Body of pancreas (tissue), 4 donors: Measurements from ENCODE around the gene CCDC146. TPM values are rescaled to one million over a fixed set of nuclear protein-coding genes. Genes with fewer than 3 reads are reported as not detected.

Experiments used
- ATAC-seq: fragments of 150-250 bp; one replicate; pipeline ENCODE4 v1.9.1; 2016
- DNase-seq, 4 donors: peaks; one replicate each; pipeline ENCODE4 v3.0.0-alpha.2; 2019
- H3K27ac ChIP-seq, 4 donors: fragments of 200-600 bp; sonication (generic); 1 replicate in 3 of 4; 2 replicates in 1 of 4; pipeline versions ENCODE4 v1.5.1 to v1.6.1; 2016 to 2019; ENCODE audit warnings: mild to moderate bottlenecking in 1 of 4, mixed read lengths in 1 of 4, moderate library complexity in 1 of 4
- H3K27me3 ChIP-seq, 2 donors: fragments of 200-600 bp; sonication (generic); one replicate each; pipeline ENCODE4 v1.6.0; 2016; ENCODE audit warnings: mild to moderate bottlenecking in 1 of 2
- H3K36me3 ChIP-seq, 2 donors: fragments of 200-600 bp; sonication (generic); replicated peaks in 1 of 2; 2 replicates each; pipeline ENCODE4 v1.5.1; 2016; ENCODE audit warnings: low read depth in 2 of 2; ENCODE audit not compliant: insufficient read depth in 1 of 2
- H3K4me1 ChIP-seq: fragments of 200-600 bp; sonication (generic); one replicate; pipeline ENCODE4 v1.6.0; 2016
- H3K4me3 ChIP-seq, 2 donors: fragments of 200-600 bp; sonication (generic); 1 replicate in 1 of 2; 2 replicates in 1 of 2; pipeline ENCODE4 v1.5.1; 2016 to 2019
- H3K9me3 ChIP-seq, 3 donors: fragments of 200-600 bp; sonication (generic); 1 replicate in 2 of 3; 2 replicates in 1 of 3; pipeline ENCODE4 v1.5.1; 2016
- CTCF ChIP-seq, 7 experiments: fragments of 450-650 bp in 4 of 7; fragments of 200-600 bp in 3 of 7; sonication (generic) in 3 of 7; IDR thresholded peaks; one replicate each; pipeline ENCODE4 v1.5.1; 2016 to 2019; ENCODE audit warnings: antibody characterized with exemption in 7 of 7
- POLR2A ChIP-seq, 3 donors: fragments of 450-650 bp; IDR thresholded peaks; one replicate each; pipeline ENCODE4 v1.6.1; 2016; ENCODE audit warnings: antibody characterized with exemption in 3 of 3, mild to moderate bottlenecking in 2 of 3
- whole genome bisulfite sequencing, 2 donors: methylation state at CpG; one replicate each; pipeline ENCODE4 v1.1.5; 2017; 5-methylcytosine and 5-hydroxymethylcytosine counted together
- intact Hi-C: fragments of 100-400 bp; cut with DNase I; formaldehyde crosslinking; loops from one replicate; pipeline ENCODE4 v1.15.1; 2023
- total RNA-seq, 2 donors: library from RNA; depleted of rRNA; stranded (reverse); fragments of >200 nt; gene quantifications; one replicate each; pipeline ENCODE4 v1.1.0, GENCODE V29; 2016

The CCDC146 gene
- total RNA-seq, 2 donors from 2014 or later = 3.3 to 7.5 TPM

- DNase-seq (no peak), ATAC-seq (no peak)
- intact Hi-C loops = no loop called here
- no peaks in the 10 kb centered on the region for H3K36me3 ChIP-seq
- no peak overlapping the region for H3K4me3 ChIP-seq
- no peaks in the 10 kb centered on the region for H3K9me3 ChIP-seq
- no peaks in the 10 kb centered on the region for H3K4me1 ChIP-seq
- TF ChIP-seq CTCF (IDR thresholded peaks at IDR 0.05) (no peak), POLR2A (IDR thresholded peaks at IDR 0.05) (no peak)
- no peaks in the 10 kb centered on the region for H3K27me3 ChIP-seq
- no peak overlapping the region for H3K27ac ChIP-seq
- 59 to 83% methylated on average over 7 of the region's 7 CpGs for WGBS, 2 donors
Observed at GRCh38 chr7:77288676-77289320, 166.4 kb downstream of the CCDC146 start.

- 96 to 97% methylated on average over 3 of the region's 3 CpGs for WGBS, 2 donors
- H3K36me3 ChIP-seq = no peaks in the 10 kb centered on the region
Observed at GRCh38 chr7:77289387-77289786, 167.0 kb downstream of the CCDC146 start.

GRCh38 chr7:77290425-77290824, 168.0 kb downstream of the CCDC146 start:
- Histone ChIP-seq H3K27me3 (no peaks in the 10 kb centered on the region), H3K4me3 (no peak overlapping the region), H3K4me1 (no peaks in the 10 kb centered on the region), H3K36me3 (no peaks in the 10 kb centered on the region), H3K9me3 (no peaks in the 10 kb centered on the region), H3K27ac (no peak overlapping the region)
- intact Hi-C loops = no loop called here
- no peak for ATAC-seq
- DNase-seq = no peak
- no peak for TF ChIP-seq CTCF (IDR thresholded peaks at IDR 0.05)
- TF ChIP-seq POLR2A (IDR thresholded peaks at IDR 0.05) = no peak

More at GRCh38 chr7:77289387-77289786, 167.0 kb downstream of the CCDC146 start:
- H3K9me3 ChIP-seq = no peaks in the 10 kb centered on the region
- ATAC-seq (no peak), DNase-seq (no peak)
- H3K27me3 ChIP-seq = no peaks in the 10 kb centered on the region
- no peak overlapping the region for H3K27ac ChIP-seq
- H3K4me3 ChIP-seq = no peak overlapping the region
- no peaks in the 10 kb centered on the region for H3K4me1 ChIP-seq
- intact Hi-C loops = no loop called here
- TF ChIP-seq CTCF (IDR thresholded peaks at IDR 0.05) (no peak), POLR2A (IDR thresholded peaks at IDR 0.05) (no peak)

GRCh38 chr7:77293046-77293445, 170.6 kb downstream of the CCDC146 start:
- H3K9me3 ChIP-seq = no peaks in the 10 kb centered on the region
- H3K36me3 ChIP-seq = no peaks in the 10 kb centered on the region
- H3K27me3 ChIP-seq = no peaks in the 10 kb centered on the region
- H3K4me1 ChIP-seq = no peaks in the 10 kb centered on the region
- H3K27ac ChIP-seq = no peak overlapping the region
- DNase-seq (no peak), ATAC-seq (no peak)
- WGBS, 2 donors = 72 to 74% methylated on average over 4 of the region's 4 CpGs
- TF ChIP-seq POLR2A (IDR thresholded peaks at IDR 0.05) (no peak), CTCF (IDR thresholded peaks at IDR 0.05) (no peak)
- intact Hi-C loops = no loop called here
- H3K4me3 ChIP-seq = no peak overlapping the region

GRCh38 chr7:77295549-77295948, 173.1 kb downstream of the CCDC146 start:
- Histone ChIP-seq H3K4me3 (no peak overlapping the region), H3K27me3 (no peaks in the 10 kb centered on the region), H3K36me3 (no peaks in the 10 kb centered on the region), H3K4me1 (no peaks in the 10 kb centered on the region), H3K9me3 (peaks cover 0 to 1% (median 0%) of the 10 kb centered on the region in 3 donors), H3K27ac (no peak overlapping the region)
- DNase-seq = no peak
- TF ChIP-seq CTCF (IDR thresholded peaks at IDR 0.05) = no peak
- no peak for TF ChIP-seq POLR2A (IDR thresholded peaks at IDR 0.05)
- intact Hi-C loops = no loop called here
- ATAC-seq = no peak
- 98 to 100% methylated on average over 2 of the region's 2 CpGs for WGBS, 2 donors
